Activated CD8-positive, alpha-beta memory T cell treated with anti-CD3 and anti-CD28 coated beads, Interleukin-2, amount 50 U/mL, for 48 hours (primary cell): ENCODE measurements around the gene MESP2.
A peak's percentile ranks its signal among the peaks of the same experiment; 100 is the strongest.

Experiments
- DNase-seq: peaks from one replicate; pipeline ENCODE4 v3.0.0-alpha.2; 2020

Gene MESP2

GRCh38 chr15:89756897-89757296 is 19.2 kb upstream of the MESP2 start:
- no peak for DNase-seq

GRCh38 chr15:89758283-89758682 is 17.8 kb upstream of the MESP2 start:
- no peak for DNase-seq

DNA sequence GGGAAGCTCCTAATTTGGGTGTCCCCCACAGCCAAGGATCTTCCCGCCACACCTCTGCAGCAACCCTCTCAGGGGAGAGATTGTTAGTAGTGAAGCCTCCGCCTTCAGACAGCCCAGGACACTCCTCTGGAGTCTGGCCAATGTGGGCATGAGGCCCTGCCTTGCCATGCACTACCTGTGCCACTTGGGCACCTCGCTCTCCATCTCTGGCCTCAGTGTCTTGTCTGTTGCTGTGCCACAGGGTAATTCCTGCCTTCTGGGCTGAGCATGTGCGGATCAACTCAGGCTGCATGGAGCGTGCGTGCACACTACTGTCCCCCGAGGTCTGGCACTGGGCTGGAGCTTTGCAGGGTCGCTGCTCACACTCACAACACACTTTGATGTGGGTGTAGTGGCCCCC is 17.2 kb upstream of the MESP2 start:
- DNase-seq = no peak

DNA sequence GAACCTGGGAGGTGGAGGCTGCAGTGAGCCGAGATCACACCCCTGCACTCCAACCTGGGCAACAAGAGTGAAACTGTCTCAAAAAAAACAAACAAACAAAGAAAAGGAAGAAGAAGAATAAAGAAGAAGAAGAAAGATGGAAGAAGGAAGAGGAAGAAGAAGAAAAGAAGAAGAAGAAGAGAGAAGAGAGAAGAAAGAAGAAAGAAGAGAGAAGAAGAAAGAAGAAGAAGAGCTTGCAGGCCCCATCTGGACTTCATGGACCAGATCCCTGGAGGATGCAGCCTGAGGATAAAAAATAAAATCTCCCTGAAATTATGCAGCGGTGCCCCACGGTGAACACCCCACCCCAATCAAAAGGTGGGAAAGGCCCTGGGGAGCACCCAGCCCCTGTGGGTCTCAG is 16.3 kb upstream of the MESP2 start:
- DNase-seq = no peak

DNA sequence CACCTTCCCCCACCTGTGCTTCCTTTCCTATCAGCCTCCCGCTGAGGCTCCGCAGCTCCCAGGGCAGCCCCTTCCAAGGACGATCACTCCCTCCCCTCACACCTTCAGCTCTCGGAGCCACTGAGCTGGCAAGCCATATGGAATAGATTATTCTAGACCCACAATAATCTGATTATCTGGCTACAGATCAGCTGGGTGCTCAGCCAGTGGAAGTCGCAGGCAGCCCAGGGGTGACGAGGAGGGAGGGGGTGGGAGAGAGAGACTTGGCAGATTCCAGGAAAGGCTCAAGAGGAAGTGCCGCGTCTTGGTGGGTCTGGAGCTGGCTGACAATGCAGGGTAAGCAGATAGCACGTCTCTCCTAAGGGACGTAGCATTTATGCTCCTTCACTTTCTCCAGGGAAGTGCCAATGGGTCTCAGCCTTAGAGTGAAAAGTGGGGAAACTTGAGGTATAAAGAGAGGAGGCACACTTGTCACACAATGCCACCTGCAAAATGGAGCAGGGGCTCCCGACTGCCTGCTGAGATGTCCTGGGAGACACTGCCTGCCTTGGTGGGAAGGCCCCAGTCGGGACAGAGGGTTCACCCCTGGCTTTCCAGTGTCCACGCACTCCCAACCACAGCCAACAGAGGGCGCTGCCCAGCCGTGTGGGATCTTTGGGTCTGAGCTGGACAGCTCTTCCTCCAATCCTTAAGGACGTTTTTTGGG is 15.7 kb upstream of the MESP2 start:
- DNase-seq = peak; percentile 95

DNA sequence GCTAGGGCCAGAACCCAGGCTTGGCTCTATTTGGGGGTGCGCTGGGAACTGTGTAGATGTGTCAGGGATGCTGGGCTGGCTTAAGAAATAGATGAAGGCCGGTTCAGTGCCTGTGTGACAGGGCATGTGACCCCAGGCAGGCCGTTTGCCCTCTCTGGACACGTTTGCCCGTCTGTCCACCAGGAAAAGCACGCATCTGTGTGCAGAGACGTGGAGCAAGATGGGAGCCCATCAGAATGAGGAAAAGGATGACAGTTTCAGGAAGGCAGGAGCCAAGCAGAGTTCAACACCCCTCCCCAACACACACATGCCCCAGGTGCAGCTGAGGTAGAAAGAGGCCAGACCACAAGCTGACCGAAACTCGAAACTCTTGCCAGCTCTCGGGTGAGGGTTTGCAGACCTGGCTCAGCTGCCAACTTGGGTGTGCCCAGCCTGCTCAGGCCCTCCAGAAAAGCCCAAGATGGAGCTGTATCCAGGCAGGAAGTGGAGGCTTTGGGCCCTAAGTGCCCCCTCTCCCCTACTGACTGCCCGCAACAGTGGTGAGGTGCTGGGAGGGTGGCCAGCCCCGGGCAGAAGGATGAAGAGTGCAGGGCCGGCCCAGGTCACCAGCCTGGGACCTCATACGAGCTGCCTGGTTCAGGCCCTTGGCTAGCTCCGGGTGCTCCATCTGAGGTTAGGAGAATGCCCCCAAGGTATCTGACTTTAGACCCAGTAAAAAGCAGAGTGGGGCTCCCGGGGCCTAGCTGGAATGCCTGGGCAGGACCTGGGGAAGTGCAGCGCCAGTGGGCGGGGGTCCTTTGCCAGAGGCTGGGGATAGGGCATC is 14.9 kb upstream of the MESP2 start:
- DNase-seq = no peak

DNA sequence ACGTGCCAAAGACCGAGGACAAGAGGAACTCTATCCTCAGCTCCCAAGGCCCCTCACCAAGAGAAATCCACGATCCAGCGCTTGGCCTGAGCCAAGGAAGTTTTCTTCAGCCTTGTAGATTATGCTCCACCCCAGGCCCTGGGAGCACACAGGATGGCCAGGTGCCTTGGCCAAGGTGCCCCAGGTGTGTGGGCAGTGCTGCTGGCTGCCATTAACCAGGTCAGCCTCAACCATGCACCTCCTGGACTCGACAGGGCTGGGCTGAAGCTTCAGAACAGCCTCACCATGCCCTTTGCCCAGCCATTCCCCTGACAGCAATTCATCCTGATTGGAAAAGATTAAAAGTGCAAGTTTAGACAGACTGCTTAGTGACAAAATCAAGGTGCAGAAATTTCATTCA is 14.2 kb upstream of the MESP2 start:
- no peak for DNase-seq

- no peak for DNase-seq
Observed at GRCh38 chr15:89765694-89766093, 10.4 kb upstream of the MESP2 start.

GRCh38 chr15:89766357-89767311 is 9.5 kb upstream of the MESP2 start:
- DNase-seq = no peak

GRCh38 chr15:89767411-89767915 is 8.7 kb upstream of the MESP2 start:
- DNase-seq = no peak

DNA sequence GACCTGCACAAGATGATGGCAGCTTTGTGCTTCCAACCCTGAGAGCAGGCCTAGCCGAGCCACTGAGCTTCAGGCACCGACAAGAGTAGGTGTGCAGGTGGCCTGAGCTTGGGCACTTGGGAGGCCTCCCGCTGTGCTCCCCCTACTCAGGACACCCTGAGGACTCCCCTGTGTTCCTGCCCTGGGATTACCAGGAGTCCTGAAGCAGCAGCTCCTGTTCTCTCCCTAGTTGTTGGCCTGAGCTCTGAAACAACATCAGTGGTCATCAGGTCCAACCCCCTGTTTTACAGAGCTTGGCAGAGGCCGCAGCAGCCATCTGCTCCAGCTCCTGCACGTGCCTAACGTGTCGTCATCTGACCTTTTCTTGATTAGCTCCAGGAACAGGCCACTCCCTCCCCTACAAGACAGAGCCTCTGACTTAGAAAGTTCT is 8.0 kb upstream of the MESP2 start:
- DNase-seq = no peak

DNA sequence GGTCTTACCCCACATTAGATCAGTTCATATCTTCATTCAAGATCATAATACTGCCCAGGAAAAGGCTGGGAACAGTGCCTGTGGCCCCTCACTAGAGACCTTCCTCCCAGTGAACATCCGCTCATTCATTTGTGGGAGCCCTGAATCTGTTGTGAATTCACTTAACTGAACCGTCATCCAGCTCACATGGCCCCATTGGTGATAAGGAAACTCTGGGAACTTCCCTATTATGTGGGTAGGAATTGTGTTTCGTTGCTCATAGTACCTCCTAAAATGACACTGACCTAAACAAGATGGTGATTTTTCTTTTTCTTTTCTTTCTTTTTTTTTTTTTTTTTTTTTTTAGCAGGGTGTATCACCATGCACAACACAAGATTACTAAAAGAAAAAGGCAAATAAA is 6.8 kb upstream of the MESP2 start:
- DNase-seq = no peak

- no peak for DNase-seq
Observed at GRCh38 chr15:89770041-89770440, 6.1 kb upstream of the MESP2 start.

DNA sequence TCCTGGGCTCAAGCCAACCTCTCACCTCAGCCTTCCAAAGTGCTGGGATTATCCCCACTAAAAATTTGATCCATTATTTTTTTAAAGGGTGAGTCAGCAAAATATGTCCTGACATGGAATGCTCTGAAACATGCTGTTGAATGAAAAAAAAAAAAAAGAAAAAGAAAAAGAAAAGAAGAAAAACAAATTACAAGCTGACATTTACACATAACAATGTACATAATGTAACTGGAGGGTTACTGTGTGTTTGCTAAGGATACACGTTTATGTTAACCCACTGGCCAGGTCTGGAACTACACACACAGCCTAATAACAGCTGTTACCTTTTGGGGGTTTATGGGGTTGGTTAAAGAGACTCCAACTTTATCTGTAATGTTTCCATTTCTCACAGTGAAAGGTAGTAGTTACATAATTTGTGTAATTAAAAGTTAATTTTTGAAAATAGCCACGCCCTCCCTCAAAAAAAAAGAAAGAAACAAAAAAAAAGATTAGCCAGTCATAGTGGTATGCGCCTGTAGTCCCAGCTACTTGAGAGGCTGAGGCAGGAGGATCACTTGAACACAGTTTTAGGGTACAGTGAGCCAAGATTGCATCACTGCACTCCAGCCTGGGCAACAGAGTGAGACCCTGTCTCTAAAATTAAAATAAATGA is 3.1 kb upstream of the MESP2 start:
- no peak for DNase-seq

GRCh38 chr15:89774492-89774891 is 1.6 kb upstream of the MESP2 start:
- no peak for DNase-seq

DNA sequence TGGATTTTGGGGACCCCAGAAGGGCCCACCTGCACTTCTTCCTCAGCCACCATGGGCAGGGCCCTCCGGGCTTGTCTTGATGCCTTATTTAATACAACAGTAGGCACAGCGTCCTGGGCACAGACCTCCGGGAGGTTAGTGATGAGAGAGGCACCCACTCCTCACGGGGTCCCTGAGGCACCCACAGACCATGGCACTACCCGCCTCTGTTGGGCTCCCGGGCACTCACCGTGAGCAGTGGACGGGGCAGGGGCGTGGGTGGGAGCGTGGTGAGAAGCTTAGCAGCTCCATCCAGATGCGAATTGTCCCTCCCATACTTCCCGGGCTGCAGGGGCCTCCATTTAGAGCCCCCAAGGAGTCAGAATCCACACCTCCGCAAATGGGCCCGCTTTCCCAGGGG is 317 bp upstream of the MESP2 start:
- DNase-seq = no peak

DNA sequence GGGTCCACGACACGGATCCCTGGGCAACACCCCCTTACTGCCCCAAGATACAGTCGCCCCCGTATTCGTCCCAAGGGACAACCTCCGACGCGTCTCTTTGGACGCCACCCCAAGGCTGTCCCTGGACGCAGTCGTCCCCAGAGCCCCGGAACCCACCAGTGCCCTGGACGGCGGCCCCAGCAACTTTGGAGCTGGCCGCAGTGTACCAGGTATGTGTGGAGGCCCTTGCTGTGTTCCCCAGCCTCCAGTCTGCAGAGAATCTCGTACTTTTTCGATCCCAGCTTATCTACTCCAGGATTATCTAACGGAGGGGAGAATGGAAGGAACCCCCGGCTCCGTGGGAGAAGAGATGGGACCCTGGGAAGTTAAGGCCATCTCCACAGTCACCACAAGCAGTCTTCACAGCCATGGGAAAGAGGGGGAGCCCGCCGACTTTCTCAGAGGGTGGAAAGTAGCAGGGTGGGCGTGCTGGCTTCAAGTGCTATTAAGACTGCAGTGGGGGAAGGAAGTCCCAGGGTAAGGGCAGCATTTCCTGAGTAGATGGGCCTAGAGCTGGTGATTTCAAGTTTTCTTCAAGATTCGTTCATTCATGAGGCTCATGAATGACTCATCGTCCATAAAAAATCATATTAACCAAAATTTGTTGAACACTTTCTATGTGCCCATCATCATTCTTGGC is 1.1 kb downstream of the MESP2 start:
- no peak for DNase-seq

- DNase-seq = no peak
Observed at GRCh38 chr15:89777782-89778380, 1.7 kb downstream of the MESP2 start.

- no peak for DNase-seq
Observed at GRCh38 chr15:89778861-89779260, 2.7 kb downstream of the MESP2 start.

DNA sequence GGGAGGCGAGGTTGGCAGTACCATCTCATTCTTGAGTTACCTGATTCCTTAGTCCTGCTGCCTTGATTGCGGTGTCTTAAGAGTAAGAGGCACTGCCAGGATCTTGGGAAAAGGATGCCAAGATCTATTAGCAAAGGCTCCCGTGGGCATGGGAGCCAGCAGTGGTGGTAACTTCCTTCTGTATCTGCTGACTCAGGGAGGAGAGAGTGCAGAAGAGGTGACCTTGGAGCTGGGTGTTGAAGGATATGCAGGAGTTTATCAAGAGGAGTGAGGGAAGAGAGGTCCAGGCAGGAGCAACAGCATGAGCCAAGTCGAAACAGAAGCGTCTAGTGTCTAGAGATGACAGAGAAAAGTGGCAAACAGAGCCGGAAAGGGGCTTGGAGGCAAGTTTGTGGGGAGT is 4.5 kb downstream of the MESP2 start:
- DNase-seq = no peak

- no peak for DNase-seq
Observed at GRCh38 chr15:89781055-89781454, 4.9 kb downstream of the MESP2 start.
